H1 (cell line): ENCODE measurements around the gene ROR1. TPM values are rescaled to one million over a fixed set of nuclear protein-coding genes. Genes with fewer than 3 reads are reported as not detected.
A peak's percentile ranks its signal among the peaks of the same experiment; 100 is the strongest.

Experiments
- CTCF ChIA-PET: fragments of 300-600 bp; sonication (Branson Sonifier 250); formaldehyde crosslinking; loops from one replicate; lab custom pipeline; 2021; ENCODE audit not compliant: partially characterized antibody; lab: Charles Lee
- POLR2A ChIA-PET: fragments of 300-600 bp; sonication (Branson Sonifier 250); formaldehyde crosslinking; loops from one replicate; lab custom pipeline; 2021; ENCODE audit warnings: inconsistent platforms; ENCODE audit not compliant: partially characterized antibody; lab: Charles Lee
- DNase-seq, 2 experiments: peaks; one replicate each; pipeline versions ENCODE4 v3.0.0 to v3.0.0-alpha.2; 2010 to 2022; ENCODE audit warnings: low spot score in 2 of 2, low read depth in 1 of 2, mixed read lengths in 1 of 2
- FAIRE-seq: peaks from 2 replicates; lab custom pipeline; 2011; peaks lifted over from hg19 to GRCh38; lab: Jason Lieb, UNC
- H2AFZ ChIP-seq: 2 replicates; pipeline ENCODE4 v1.8.1; 2012; ENCODE audit warnings: low read length, inconsistent platforms
- H2AK5ac ChIP-seq: 2 replicates; pipeline ENCODE4 v1.6.1; 2013; ENCODE audit warnings: low read depth, low read length
- H2BK120ac ChIP-seq: replicated peaks from 2 replicates; pipeline ENCODE3; 2013; ENCODE audit warnings: low read depth, low read length, inconsistent platforms
- H2BK12ac ChIP-seq: 2 replicates; pipeline ENCODE4 v1.6.1; 2013; ENCODE audit warnings: low read depth, low read length
- H2BK15ac ChIP-seq: 2 replicates; pipeline ENCODE4 v1.6.1; 2013; ENCODE audit warnings: low read length
- H2BK20ac ChIP-seq: 2 replicates; pipeline ENCODE4 v1.6.1; 2013; ENCODE audit warnings: low read length
- H2BK5ac ChIP-seq: 2 replicates; pipeline ENCODE4 v1.6.1; 2013; ENCODE audit warnings: low read depth, low read length
- H3K14ac ChIP-seq: 2 replicates; pipeline ENCODE4 v1.6.1; 2013; ENCODE audit warnings: inconsistent platforms; ENCODE audit not compliant: insufficient read length
- H3K18ac ChIP-seq: 2 replicates; pipeline ENCODE4 v1.6.1; 2013; ENCODE audit warnings: low read length; ENCODE audit errors: extremely low read depth
- H3K23ac ChIP-seq: 2 replicates; pipeline ENCODE4 v1.6.1; 2013; ENCODE audit warnings: inconsistent platforms; ENCODE audit not compliant: insufficient read length
- H3K23me2 ChIP-seq: 2 replicates; pipeline ENCODE4 v1.6.1; 2013; ENCODE audit warnings: low read depth, low read length
- H3K27ac ChIP-seq: 2 replicates; pipeline ENCODE4 v1.6.1; 2011; ENCODE audit warnings: low read depth, low read length, inconsistent platforms
- H3K27me3 ChIP-seq, 4 experiments: replicated peaks in 1 of 4; 1 replicate in 1 of 4; 2 replicates in 3 of 4; pipeline versions ENCODE4 v1.6.1 to v1.8.1; 2011 to 2013; ENCODE audit warnings: low read length in 3 of 4, mild to moderate bottlenecking in 3 of 4, inconsistent platforms in 2 of 4, mixed read lengths in 2 of 4, moderate library complexity in 1 of 4; ENCODE audit not compliant: control insufficient read depth in 3 of 4, insufficient read depth in 3 of 4; ENCODE audit errors: extremely low read depth in 1 of 4
- H3K36me3 ChIP-seq, 4 experiments: 2 replicates each; pipeline versions ENCODE4 v1.6.1 to v1.8.1; 2011 to 2013; ENCODE audit warnings: mild to moderate bottlenecking in 4 of 4, low read length in 3 of 4, moderate library complexity in 2 of 4, control low read depth in 1 of 4, inconsistent platforms in 1 of 4; ENCODE audit not compliant: insufficient read depth in 4 of 4, control insufficient read depth in 2 of 4
- H3K4ac ChIP-seq: replicated peaks from 2 replicates; pipeline ENCODE3; 2013; ENCODE audit warnings: low read length, low read depth, mixed read lengths, inconsistent platforms; ENCODE audit not compliant: insufficient read length
- H3K4me1 ChIP-seq, 4 experiments: replicated peaks in 1 of 4; 1 replicate in 1 of 4; 2 replicates in 3 of 4; pipeline versions ENCODE4 v1.6.1 to v1.8.1; 2011 to 2013; ENCODE audit warnings: low read length in 3 of 4, inconsistent platforms in 2 of 4, mixed read lengths in 1 of 4; ENCODE audit not compliant: insufficient read depth in 4 of 4, control insufficient read depth in 3 of 4
- H3K4me2 ChIP-seq, 2 experiments: 2 replicates each; pipeline versions ENCODE4 v1.6.1 to v1.8.1; 2011 to 2013; ENCODE audit warnings: low read depth in 2 of 2, low read length in 2 of 2, control low read depth in 1 of 2, inconsistent platforms in 1 of 2, mild to moderate bottlenecking in 1 of 2; ENCODE audit not compliant: insufficient read depth in 1 of 2
- H3K4me3 ChIP-seq, 4 experiments: fragments of 200-600, 300-600 bp in 1 of 4; sonication (generic), shearing (Covaris generic), sonication (Bioruptor Twin) in 1 of 4; 2 replicates each; pipeline versions ENCODE4 v1.5.1 to v1.8.1; 2011 to 2016; ENCODE audit warnings: low read length in 4 of 4, low read depth in 3 of 4, control low read depth in 2 of 4, inconsistent platforms in 2 of 4, mild to moderate bottlenecking in 2 of 4, mixed read lengths in 1 of 4, moderate library complexity in 1 of 4; ENCODE audit not compliant: insufficient read depth in 2 of 4; ENCODE audit errors: extremely low read depth in 1 of 4
- H3K56ac ChIP-seq: replicated peaks from 2 replicates; pipeline ENCODE3; 2013; ENCODE audit warnings: low read depth, mild to moderate bottlenecking, mixed read lengths, low read length, inconsistent platforms; ENCODE audit not compliant: insufficient read length
- H3K79me1 ChIP-seq: 2 replicates; pipeline ENCODE4 v1.6.1; 2013; ENCODE audit warnings: low read depth, low read length, control low read depth
- H3K79me2 ChIP-seq, 2 experiments: 2 replicates each; pipeline versions ENCODE4 v1.6.1 to v1.8.1; 2012 to 2013; ENCODE audit warnings: low read length in 2 of 2, mild to moderate bottlenecking in 2 of 2, inconsistent platforms in 1 of 2; ENCODE audit not compliant: insufficient read depth in 2 of 2, control insufficient read depth in 1 of 2
- H3K9ac ChIP-seq, 4 experiments: replicated peaks in 1 of 4; 1 replicate in 1 of 4; 2 replicates in 3 of 4; pipeline versions ENCODE4 v1.6.1 to v1.8.1; 2011 to 2013; ENCODE audit warnings: low read depth in 3 of 4, low read length in 3 of 4, control low read depth in 2 of 4, mild to moderate bottlenecking in 2 of 4, moderate library complexity in 2 of 4, inconsistent platforms in 1 of 4; ENCODE audit errors: extremely low read depth in 1 of 4
- H3K9me3 ChIP-seq, 2 experiments: 2 replicates each; pipeline versions ENCODE4 v1.6.1 to v1.8.1; 2012 to 2013; ENCODE audit warnings: mild to moderate bottlenecking in 2 of 2, moderate library complexity in 2 of 2, control low read depth in 1 of 2, inconsistent platforms in 1 of 2, low read depth in 1 of 2, low read length in 1 of 2, mixed read lengths in 1 of 2; ENCODE audit not compliant: insufficient read depth in 2 of 2
- H4K20me1 ChIP-seq, 2 experiments: replicated peaks in 1 of 2; 2 replicates each; pipeline versions ENCODE3 to v1.8.1; 2011 to 2013; ENCODE audit warnings: inconsistent platforms in 2 of 2, low read length in 2 of 2, mild to moderate bottlenecking in 1 of 2; ENCODE audit not compliant: insufficient read depth in 2 of 2, control insufficient read depth in 1 of 2
- H4K5ac ChIP-seq: 2 replicates; pipeline ENCODE4 v1.6.1; 2013; ENCODE audit warnings: low read length, low read depth, mixed read lengths, inconsistent platforms; ENCODE audit not compliant: insufficient read length
- H4K8ac ChIP-seq: 2 replicates; pipeline ENCODE4 v1.8.0; 2013; ENCODE audit warnings: mild to moderate bottlenecking, moderate library complexity, low read length, inconsistent platforms; ENCODE audit not compliant: insufficient read depth; ENCODE audit errors: extremely low read depth
- H4K91ac ChIP-seq: replicated peaks from 2 replicates; pipeline ENCODE3; 2013; ENCODE audit warnings: low read length, mixed read lengths, inconsistent platforms; ENCODE audit not compliant: insufficient read length
- CREB1 ChIP-seq: IDR thresholded peaks from 2 replicates; pipeline ENCODE4 v1.6.1; 2012; ENCODE audit warnings: inconsistent platforms
- CTCF ChIP-seq, 3 experiments: IDR thresholded peaks; 1 replicate in 2 of 3; 2 replicates in 1 of 3; pipeline versions ENCODE4 v1.5.1 to v1.6.1; 2011; ENCODE audit warnings: low read length in 3 of 3, mild to moderate bottlenecking in 3 of 3, inconsistent platforms in 2 of 3, low read depth in 1 of 3, moderate library complexity in 1 of 3; ENCODE audit not compliant: insufficient read depth in 1 of 3; ENCODE audit errors: control extremely low read depth in 1 of 3
- GTF2F1 ChIP-seq: IDR thresholded peaks from 2 replicates; pipeline ENCODE4 v1.6.1; 2012; ENCODE audit warnings: low read depth, low read length, improper control_type of control experiment, borderline replicate concordance
- RAD21 ChIP-seq, 2 experiments: IDR thresholded peaks in 1 of 2; conservative IDR thresholded peaks in 1 of 2; 2 replicates each; pipeline ENCODE4 v1.6.1; 2011; ENCODE audit warnings: low read depth in 2 of 2, low read length in 2 of 2, improper control_type of control experiment in 1 of 2, inconsistent platforms in 1 of 2, mild to moderate bottlenecking in 1 of 2, moderate library complexity in 1 of 2
- YY1 ChIP-seq: IDR thresholded peaks from 2 replicates; pipeline ENCODE4 v1.6.1; 2011; ENCODE audit warnings: low read depth, mild to moderate bottlenecking, low read length
- WGBS, 2 experiments: shearing (Covaris generic) in 1 of 2; methylation state at CpG; one replicate each; pipeline versions ENCODE4 v1.1.6 to v1.1.7; 2013 to 2015; ENCODE audit warnings: low lambda C conversion rate in 2 of 2, mixed read lengths in 2 of 2, inconsistent platforms in 1 of 2, low coverage in 1 of 2, missing lambda C conversion rate in 1 of 2; ENCODE audit not compliant: insufficient replicate concordance in 2 of 2, insufficient coverage in 1 of 2, insufficient read length in 1 of 2; ENCODE audit errors: extremely low coverage in 1 of 2, missing lambda C conversion rate in 1 of 2; 5-methylcytosine and 5-hydroxymethylcytosine counted together
- polyA plus RNA-seq, 7 experiments: library from polyadenylated mRNA; depleted of rRNA in 3 of 7; stranded (reverse) in 5 of 7; unstranded in 2 of 7; fragments of >200 nt in 5 of 7; fragments of 200-250 nt in 2 of 7; gene quantifications; 1 replicate in 5 of 7; 2 replicates in 1 of 7; 4 replicates in 1 of 7; pipeline versions ENCODE4 v1.2.1 to v1.2.3, GENCODE V29; 2011 to 2013; ENCODE audit warnings: missing spikeins in 2 of 7, mixed read lengths in 2 of 7
- total RNA-seq: library from RNA; stranded (reverse); fragmentation: NEBNext Ultra II Directional; extraction: Animal tissue kit (Norgen Biotek cat#: 25700); gene quantifications from 2 replicates; pipeline ENCODE4 v1.2.1, GENCODE V29; 2021

The ROR1 gene
- total and polyA plus RNA-seq, 2 of the 8 experiments (the other 6 are each of a cell fraction or from before 2014, with no cell fraction given) = 33.6 to 73.6 TPM

- Histone ChIP-seq H4K20me1 (peaks cover 13 to 24% of the 10 kb centered on the region in 2 experiments), H2BK5ac (no peak overlapping the region), H3K27ac (no peak overlapping the region), H3K79me1 (peaks cover 23% of the 10 kb centered on the region), H3K14ac (no peak overlapping the region), H2AFZ (no peak overlapping the region), H3K4me1 (peaks cover 0 to 4% (median 0%) of the 10 kb centered on the region in 4 experiments; a peak in 1 of 7 replicates), H2BK120ac (no peak overlapping the region), H2BK15ac (no peak overlapping the region), H4K8ac (no peak overlapping the region), H3K18ac (no peak overlapping the region), H2BK12ac (no peak overlapping the region), H3K4me3 (no peak overlapping the region), H3K9ac (no peak overlapping the region), H3K4me2 (no peak overlapping the region), H2AK5ac (no peak overlapping the region), H3K23ac (no peak overlapping the region), H3K9me3 (no peaks in the 10 kb centered on the region), H3K36me3 (no peaks in the 10 kb centered on the region), H4K5ac (no peak overlapping the region), H3K27me3 (no peaks in the 10 kb centered on the region), H4K91ac (no peak overlapping the region), H2BK20ac (no peak overlapping the region), H3K79me2 (peaks cover 4 to 98% of the 10 kb centered on the region in 2 experiments; a peak in 3 of 4 replicates), H3K23me2 (no peaks in the 10 kb centered on the region), H3K56ac (no peak overlapping the region), H3K4ac (no peak overlapping the region)
- ChIA-PET POLR2A (no interaction called here), CTCF (interaction anchor here (0.5 to 3.0 kb wide), 7 partner anchors 8 to 312 kb away, joined by 3 to 18 read pairs (median 3); no protein-coding TSS in a partner anchor)
- no peak for FAIRE-seq
- WGBS, 2 experiments = 89% methylated on average over 1 of the region's 1 CpG; no CpG with 5 or more reads in 1 of the 2 experiments
- no peak for DNase-seq
- TF ChIP-seq CTCF (IDR thresholded peaks at IDR 0.05; ENCODE audit: control extremely low read depth in 1 of 3, insufficient read depth in 1 of 3, low read depth in 1 of 3, low read length in 3 of 3) = peak; percentile 6 to 20 (median 11); a peak in 3 of 4 replicates
- peak; percentile 14 to 28; a peak in 2 of 4 replicates for TF ChIP-seq RAD21 (IDR thresholded peaks at IDR 0.05 in 1 of 2, conservative IDR thresholded peaks at IDR 0.05 in 1 of 2; ENCODE audit: low read depth in 2 of 2, low read length in 2 of 2)
- no peak for TF ChIP-seq GTF2F1
- TF ChIP-seq YY1 = no peak
- TF ChIP-seq CREB1 = no peak
Measured at GRCh38 chr1:63935143-63935542, 161.3 kb downstream of the ROR1 start.
